Measurements from ENCODE around the gene GNB3. TPM values are rescaled to one million over a fixed set of nuclear protein-coding genes. Genes with fewer than 3 reads are reported as not detected.

GNB3 gene
- total and polyA plus RNA-seq, 9 of the 15 experiments (the other 6 are each of a cell fraction or from before 2014, with no cell fraction given): 1.4 to 5.8 (median 2.0) TPM

DNA sequence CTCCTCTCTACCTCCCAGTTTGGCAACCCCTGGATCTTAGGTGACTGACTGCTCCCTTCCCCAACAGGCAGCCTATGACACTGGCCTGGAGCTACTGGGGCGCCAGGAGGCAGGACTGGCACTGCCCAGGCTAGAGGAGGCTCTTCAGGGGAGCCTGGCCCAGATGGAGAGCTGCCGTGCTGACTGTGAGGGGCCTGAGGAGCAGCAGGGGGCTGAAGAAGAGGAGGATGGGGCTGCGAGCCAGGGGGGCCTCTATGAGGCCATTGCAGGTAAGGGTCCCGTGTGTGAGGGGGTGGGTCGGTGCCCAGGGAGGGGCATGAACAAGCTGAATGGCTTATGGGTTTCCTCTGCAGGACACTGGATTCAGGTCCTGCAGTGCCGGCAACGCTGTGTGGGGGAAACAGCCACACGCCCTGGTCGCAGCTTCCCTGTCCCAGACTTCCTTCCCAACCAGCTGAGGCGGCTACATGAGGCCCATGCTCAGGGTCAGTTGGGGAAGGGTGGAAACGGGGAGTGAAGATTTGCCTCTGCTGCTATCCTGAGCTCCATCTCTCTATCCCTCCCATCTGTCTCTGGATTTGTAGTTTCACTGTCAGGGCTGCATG lies 10.3 kb upstream of the GNB3 start (continued):
- TF ChIP-seq, protein P1, sequence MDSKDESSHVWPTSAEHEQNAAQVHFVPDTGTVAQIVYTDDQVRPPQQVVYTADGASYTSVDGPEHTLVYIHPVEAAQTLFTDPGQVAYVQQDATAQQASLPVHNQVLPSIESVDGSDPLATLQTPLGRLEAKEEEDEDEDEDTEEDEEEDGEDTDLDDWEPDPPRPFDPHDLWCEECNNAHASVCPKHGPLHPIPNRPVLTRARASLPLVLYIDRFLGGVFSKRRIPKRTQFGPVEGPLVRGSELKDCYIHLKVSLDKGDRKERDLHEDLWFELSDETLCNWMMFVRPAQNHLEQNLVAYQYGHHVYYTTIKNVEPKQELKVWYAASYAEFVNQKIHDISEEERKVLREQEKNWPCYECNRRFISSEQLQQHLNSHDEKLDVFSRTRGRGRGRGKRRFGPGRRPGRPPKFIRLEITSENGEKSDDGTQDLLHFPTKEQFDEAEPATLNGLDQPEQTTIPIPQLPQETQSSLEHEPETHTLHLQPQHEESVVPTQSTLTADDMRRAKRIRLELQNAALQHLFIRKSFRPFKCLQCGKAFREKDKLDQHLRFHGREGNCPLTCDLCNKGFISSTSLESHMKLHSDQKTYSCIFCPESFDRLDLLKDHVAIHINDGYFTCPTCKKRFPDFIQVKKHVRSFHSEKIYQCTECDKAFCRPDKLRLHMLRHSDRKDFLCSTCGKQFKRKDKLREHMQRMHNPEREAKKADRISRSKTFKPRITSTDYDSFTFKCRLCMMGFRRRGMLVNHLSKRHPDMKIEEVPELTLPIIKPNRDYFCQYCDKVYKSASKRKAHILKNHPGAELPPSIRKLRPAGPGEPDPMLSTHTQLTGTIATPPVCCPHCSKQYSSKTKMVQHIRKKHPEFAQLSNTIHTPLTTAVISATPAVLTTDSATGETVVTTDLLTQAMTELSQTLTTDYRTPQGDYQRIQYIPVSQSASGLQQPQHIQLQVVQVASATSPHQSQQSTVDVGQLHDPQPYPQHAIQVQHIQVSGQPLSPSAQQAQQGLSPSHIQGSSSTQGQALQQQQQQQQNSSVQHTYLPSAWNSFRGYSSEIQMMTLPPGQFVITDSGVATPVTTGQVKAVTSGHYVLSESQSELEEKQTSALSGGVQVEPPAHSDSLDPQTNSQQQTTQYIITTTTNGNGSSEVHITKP (IDR thresholded peaks at IDR 0.05; ENCODE audit: partially characterized antibody): no peak
- TF ChIP-seq, protein P2, sequence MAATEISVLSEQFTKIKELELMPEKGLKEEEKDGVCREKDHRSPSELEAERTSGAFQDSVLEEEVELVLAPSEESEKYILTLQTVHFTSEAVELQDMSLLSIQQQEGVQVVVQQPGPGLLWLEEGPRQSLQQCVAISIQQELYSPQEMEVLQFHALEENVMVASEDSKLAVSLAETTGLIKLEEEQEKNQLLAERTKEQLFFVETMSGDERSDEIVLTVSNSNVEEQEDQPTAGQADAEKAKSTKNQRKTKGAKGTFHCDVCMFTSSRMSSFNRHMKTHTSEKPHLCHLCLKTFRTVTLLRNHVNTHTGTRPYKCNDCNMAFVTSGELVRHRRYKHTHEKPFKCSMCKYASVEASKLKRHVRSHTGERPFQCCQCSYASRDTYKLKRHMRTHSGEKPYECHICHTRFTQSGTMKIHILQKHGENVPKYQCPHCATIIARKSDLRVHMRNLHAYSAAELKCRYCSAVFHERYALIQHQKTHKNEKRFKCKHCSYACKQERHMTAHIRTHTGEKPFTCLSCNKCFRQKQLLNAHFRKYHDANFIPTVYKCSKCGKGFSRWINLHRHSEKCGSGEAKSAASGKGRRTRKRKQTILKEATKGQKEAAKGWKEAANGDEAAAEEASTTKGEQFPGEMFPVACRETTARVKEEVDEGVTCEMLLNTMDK (IDR thresholded peaks at IDR 0.05; ENCODE audit: borderline replicate concordance, insufficient read depth, low read depth, low read length, poor library complexity, severe bottlenecking): no peak
- TF ChIP-seq NR3C1 (CRISPR knock-in tag; IDR thresholded peaks at IDR 0.05) (no peak), RBM22 (IDR thresholded peaks at IDR 0.05; ENCODE audit: low read depth, low read length, poor library complexity, severe bottlenecking) (no peak), CREB1 (IDR thresholded peaks at IDR 0.05) (no peak), CREB1 (CRISPR knock-in tag; IDR thresholded peaks at IDR 0.05) (no peak), GABPB1 (CRISPR knock-in tag; IDR thresholded peaks at IDR 0.05) (no peak), SMARCB1 (IDR thresholded peaks at IDR 0.05; ENCODE audit: insufficient read length, low read depth) (no peak), MCM2 (IDR thresholded peaks at IDR 0.05; ENCODE audit: low read depth) (no peak), ZNF75A (CRISPR knock-in tag; IDR thresholded peaks at IDR 0.05) (no peak)
- TF ChIP-seq, protein P3, sequence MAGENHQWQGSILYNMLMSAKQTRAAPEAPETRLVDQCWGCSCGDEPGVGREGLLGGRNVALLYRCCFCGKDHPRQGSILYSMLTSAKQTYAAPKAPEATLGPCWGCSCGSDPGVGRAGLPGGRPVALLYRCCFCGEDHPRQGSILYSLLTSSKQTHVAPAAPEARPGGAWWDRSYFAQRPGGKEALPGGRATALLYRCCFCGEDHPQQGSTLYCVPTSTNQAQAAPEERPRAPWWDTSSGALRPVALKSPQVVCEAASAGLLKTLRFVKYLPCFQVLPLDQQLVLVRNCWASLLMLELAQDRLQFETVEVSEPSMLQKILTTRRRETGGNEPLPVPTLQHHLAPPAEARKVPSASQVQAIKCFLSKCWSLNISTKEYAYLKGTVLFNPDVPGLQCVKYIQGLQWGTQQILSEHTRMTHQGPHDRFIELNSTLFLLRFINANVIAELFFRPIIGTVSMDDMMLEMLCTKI (IDR thresholded peaks at IDR 0.05; ENCODE audit: partially characterized antibody): no peak

Measured in K562 (cell line).